GM10248 (cell line): ENCODE measurements around the gene PARD3B.
A peak's percentile ranks its signal among the peaks of the same experiment; 100 is the strongest.

Source experiments
- CTCF ChIA-PET: fragments of 300-600 bp; sonication (Branson Sonifier 250); formaldehyde crosslinking; extraction: SDS; loops from one replicate; lab custom pipeline; 2021; ENCODE audit warnings: antibody characterized with exemption; lab: Yijun Ruan, JAX
- POLR2A ChIA-PET: fragments of 350-650 bp; sonication (Branson Sonifier 250); formaldehyde crosslinking; extraction: SDS; loops from one replicate; lab custom pipeline; 2020; ENCODE audit warnings: antibody characterized with exemption; lab: Yijun Ruan, JAX
- DNase-seq: peaks from one replicate; pipeline ENCODE4 v3.0.0; 2012; ENCODE audit errors: extremely low spot score
- CTCF ChIP-seq: IDR thresholded peaks from 2 replicates; pipeline ENCODE4 v1.5.1; 2012; ENCODE audit warnings: mild to moderate bottlenecking, low read depth; ENCODE audit errors: extremely low read depth, missing control alignments, control extremely low read depth

The PARD3B gene

GRCh38 chr2:205642599-205643356 lies 1097.5 kb downstream of the PARD3B start:
- DNase-seq: no peak
- ChIA-PET CTCF (interaction anchor here (1.2 kb wide), 1 partner anchor 33 kb away, joined by 3 read pairs; no protein-coding TSS in a partner anchor), POLR2A (no interaction called here)

GRCh38 chr2:205643391-205643885 lies 1098.2 kb downstream of the PARD3B start:
- ChIA-PET CTCF (interaction anchor here (1.2 kb wide), 1 partner anchor 33 kb away, joined by 3 read pairs; no protein-coding TSS in a partner anchor), POLR2A (no interaction called here)
- TF ChIP-seq CTCF: no peak
- no peak for DNase-seq

More at GRCh38 chr2:205642599-205643356, 1097.5 kb downstream of the PARD3B start:
- TF ChIP-seq CTCF: no peak

- POLR2A ChIA-PET: no interaction called here
These were observed 1098.7 kb downstream of the PARD3B start for GRCh38 chr2:205644018-205644417.

GRCh38 chr2:205646680-205647079 lies 1101.4 kb downstream of the PARD3B start:
- no peak for TF ChIP-seq CTCF
- peak; percentile 44 for DNase-seq
- ChIA-PET POLR2A (interaction anchor here (0.6 kb wide), 1 partner anchor 509 kb away, joined by 5 read pairs; no protein-coding TSS in a partner anchor), CTCF (interaction anchor here (1.5 kb wide), 1 partner anchor 185 kb away, joined by 3 read pairs; no protein-coding TSS in a partner anchor)

More at GRCh38 chr2:205644018-205644417, 1098.7 kb downstream of the PARD3B start:
- CTCF ChIA-PET: interaction anchor here (1.0 to 1.2 kb wide), 2 partner anchors 29 to 32 kb away, joined by 3 to 4 read pairs; no protein-coding TSS in a partner anchor
- DNase-seq: no peak
- no peak for TF ChIP-seq CTCF

- POLR2A ChIA-PET: no interaction called here
- CTCF ChIA-PET: interaction anchor here (1.5 to 3.0 kb wide), 2 partner anchors 10 to 29 kb away, joined by 9 to 12 read pairs; no protein-coding TSS in a partner anchor
- TF ChIP-seq CTCF: no peak
- DNase-seq: no peak
These were observed 1105.2 kb downstream of the PARD3B start for GRCh38 chr2:205650450-205650849.

GRCh38 chr2:205650931-205651330 lies 1105.7 kb downstream of the PARD3B start:
- ChIA-PET CTCF (interaction anchor here (1.5 to 3.0 kb wide), 2 partner anchors 10 to 28 kb away, joined by 9 to 12 read pairs; no protein-coding TSS in a partner anchor), POLR2A (no interaction called here)
- no peak for TF ChIP-seq CTCF

More at GRCh38 chr2:205650931-205651330, 1105.7 kb downstream of the PARD3B start:
- DNase-seq: no peak
